ENCODE measurements around the gene MKI67.
"Not testable (repeated sequence)": the region's sequence is repeated elsewhere in the genome, so short reads cannot be mapped to it uniquely, and the experiment has no call there.

Gene MKI67

DNA sequence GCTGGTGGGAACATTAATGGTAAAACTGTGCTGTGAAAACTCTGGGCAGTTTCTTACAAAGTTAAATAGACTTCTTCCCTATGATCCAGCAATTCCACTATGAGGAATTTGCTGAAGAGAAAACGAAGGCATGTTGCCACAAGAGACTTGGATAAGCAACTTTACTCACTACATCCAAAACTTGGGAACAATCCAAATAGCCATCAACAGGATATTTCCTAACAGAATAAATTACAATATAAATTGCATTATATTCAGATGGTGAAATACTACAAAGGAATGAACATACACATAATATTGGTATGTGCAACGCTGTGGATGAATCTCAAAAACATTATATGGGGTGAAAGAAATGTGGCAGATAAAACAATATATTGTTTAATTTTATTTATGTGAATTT is 21.4 kb upstream of the MKI67 start:
- no peak for DNase-seq (ENCODE audit: low read depth)

DNA sequence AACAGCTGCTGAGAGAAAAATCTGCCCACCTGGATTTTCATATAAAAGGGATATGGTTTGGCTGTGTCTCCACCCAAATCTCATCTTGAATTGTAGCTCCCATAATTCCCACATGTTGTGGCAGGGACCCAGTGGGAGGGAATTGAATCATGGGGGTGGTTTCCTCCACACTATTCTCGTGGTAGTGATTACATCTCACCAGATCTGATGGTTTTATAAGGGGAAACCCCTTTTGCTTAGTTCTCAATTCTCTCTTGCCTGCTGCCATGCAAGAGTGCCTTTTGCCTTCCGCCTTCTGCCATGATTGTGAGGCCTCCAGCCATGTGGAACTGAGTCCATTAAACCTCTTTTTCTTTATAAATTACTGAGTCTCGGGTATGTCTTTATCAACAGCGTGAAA is 20.8 kb upstream of the MKI67 start:
- no peak for DNase-seq (ENCODE audit: low read depth)

GRCh38 chr10:128144547-128144946 is 18.3 kb upstream of the MKI67 start:
- no peak for DNase-seq (ENCODE audit: low read depth)

DNA sequence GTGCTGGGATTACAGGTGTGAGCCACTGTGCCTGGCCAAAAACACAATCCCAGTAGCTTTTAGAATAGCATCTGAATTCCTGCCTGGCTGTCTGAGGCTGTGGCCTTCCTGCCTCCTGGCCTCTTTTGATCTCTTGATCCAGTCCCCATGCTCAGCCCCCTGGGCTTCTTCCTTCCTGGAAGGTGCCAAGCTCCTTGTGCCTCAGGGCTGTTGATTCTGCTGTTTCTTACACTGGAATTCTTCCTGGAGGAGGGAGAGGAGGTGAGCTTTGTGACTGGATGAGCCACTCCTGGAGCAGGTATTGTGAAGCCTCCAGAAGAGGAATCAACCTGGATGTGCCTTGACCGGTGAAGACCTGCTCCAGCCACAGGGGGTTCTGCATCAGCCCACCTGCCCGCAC is 17.3 kb upstream of the MKI67 start:
- DNase-seq (ENCODE audit: low read depth) = no peak

DNA sequence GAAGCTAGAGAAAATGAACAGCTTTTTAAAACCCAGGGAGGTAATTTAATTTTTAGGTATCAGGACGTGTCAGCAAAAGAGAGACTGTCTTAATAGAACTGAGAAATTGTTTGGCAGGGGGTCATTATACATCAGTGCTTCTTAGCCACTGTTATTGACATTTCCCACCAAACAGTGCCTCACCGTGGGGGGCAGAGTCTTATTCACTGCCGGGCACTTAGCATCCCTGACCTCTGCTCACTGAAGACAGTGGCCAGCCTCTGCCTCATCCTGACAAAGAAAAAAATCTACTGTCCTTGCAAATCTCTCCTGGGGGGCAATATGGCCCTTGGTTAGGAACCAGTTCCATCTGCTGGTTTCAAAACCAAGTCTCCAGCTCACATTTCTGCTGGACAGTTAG is 14.2 kb upstream of the MKI67 start:
- no peak for DNase-seq (ENCODE audit: low read depth)

GRCh38 chr10:128138429-128138828 is 12.2 kb upstream of the MKI67 start:
- DNase-seq (ENCODE audit: low read depth) = not testable (repeated sequence)

- no peak for DNase-seq (ENCODE audit: low read depth)
These were observed 11.7 kb upstream of the MKI67 start for GRCh38 chr10:128137877-128138276.

- DNase-seq (ENCODE audit: low read depth) = no peak
These were observed 3.8 kb upstream of the MKI67 start for GRCh38 chr10:128130051-128130450.

DNA sequence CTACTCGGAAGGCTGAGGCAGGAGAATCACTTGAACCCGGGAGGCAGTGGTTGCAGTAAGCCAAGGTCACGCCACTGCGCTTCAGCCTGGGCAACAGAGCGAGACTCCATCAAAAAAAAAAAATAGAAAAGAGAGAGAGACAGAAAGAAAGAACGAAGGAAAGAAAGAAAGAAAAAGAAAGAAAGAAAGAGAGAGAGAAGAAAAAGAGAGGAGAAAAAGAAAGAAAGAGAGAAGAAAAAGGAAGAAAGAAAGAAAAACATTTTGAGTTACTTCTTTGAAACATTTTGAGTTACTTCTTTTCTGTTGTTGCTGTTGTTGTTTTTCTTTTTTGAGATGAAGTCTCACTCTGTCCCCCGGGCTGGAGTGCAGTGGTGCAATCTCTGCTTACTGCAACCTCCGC is 2.4 kb upstream of the MKI67 start:
- DNase-seq (ENCODE audit: low read depth) = no peak

DNA sequence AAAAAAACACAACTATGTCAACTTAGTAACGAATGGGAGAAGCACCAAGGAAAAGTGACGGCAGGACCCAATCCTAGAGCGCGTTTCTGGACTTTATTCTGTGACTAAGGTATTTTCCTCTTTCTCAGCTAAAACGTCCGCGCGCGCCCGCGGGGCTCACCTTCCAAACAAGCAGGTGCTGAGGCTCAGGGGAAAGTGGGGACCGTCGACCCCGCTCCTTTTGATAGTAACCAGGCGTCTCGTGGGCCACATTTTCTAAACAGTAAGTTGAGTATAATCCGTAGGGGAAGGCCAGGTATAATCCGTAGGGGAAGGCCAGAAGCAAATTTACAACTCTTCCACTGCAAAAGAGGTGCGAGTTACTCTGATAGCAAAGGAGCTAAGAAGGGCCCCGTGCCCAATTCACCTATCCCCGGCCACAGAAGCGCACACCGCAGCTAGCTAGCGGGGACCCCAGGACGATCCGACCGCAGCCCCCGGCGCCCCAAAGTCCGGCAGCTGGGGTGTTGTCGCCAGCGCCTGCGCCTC is 743 bp downstream of the MKI67 start:
- no peak for DNase-seq (ENCODE audit: low read depth)

- DNase-seq (ENCODE audit: low read depth) = no peak
These were observed 1.3 kb downstream of the MKI67 start for GRCh38 chr10:128124813-128125403.

GRCh38 chr10:128123846-128124245 is 2.4 kb downstream of the MKI67 start:
- no peak for DNase-seq (ENCODE audit: low read depth)

DNA sequence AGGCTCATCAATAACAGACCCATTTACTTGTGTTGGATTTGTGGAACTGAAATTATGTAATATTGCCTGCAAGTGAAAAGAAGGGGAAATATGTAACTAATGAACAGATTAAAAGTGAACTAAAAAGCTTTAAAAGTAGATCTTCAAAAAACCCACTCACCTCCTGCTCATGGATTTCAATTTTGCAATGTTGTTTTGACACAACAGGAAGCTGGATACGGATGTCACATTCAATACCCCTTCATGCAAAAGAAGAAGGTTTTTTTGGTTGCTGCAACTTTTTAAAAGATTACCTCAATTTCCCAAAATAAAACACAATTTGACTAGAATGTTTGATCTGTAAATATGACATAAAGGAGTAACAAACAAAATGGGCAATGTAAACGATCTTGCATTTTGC is 3.3 kb downstream of the MKI67 start:
- no peak for DNase-seq (ENCODE audit: low read depth)

DNA sequence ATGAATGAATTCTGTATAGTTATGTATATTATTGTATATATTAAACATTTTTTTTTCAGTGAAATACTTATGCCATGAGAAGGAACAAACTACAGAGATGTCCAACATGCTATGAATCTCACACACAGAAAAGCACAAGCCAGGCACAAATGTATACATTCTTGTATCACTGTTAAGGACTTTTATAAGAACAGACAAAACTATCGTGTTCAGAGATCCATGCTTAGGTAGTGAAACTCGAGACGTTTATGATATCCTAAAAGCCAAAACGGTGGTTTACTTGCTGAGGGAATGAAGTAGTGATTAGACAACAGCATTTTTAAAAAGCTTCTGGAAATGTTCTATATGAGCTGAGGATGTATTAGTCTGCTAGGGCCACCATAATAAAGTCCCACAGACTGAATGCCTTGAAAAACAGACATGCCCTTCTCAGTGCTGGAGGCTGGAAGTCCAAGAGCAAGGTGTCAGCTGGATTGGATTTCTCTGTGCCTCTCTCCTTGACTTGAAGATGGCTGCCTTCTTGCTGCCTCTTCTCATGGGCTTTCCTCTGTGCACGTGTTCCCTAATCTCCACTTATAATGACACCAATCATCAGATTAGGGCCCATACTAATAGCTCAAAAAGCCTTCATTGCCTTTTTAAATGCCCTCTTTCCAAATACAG is 4.3 kb downstream of the MKI67 start:
- DNase-seq (ENCODE audit: low read depth) = no peak

GRCh38 chr10:128116851-128117615 is 9.2 kb downstream of the MKI67 start:
- no peak for DNase-seq (ENCODE audit: low read depth)

DNA sequence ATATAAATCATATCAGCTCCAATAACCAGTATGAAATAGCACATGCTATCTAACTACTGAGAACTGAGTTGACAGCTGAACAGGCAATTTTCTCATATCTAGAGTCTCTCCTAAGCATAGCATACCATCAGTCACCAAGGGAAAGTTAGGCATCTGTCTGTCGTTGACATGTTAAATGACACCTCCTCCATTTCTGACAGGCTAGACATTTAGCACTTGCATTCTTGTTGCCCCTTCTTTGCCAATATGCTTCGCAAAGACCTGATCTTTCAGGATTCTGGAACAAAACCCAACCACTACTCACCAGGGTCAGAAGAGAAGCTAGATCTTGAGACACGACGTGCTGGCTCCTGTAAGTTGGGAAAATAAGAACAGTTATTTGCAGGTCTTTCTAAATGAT is 10.0 kb downstream of the MKI67 start:
- DNase-seq (ENCODE audit: low read depth) = no peak

DNA sequence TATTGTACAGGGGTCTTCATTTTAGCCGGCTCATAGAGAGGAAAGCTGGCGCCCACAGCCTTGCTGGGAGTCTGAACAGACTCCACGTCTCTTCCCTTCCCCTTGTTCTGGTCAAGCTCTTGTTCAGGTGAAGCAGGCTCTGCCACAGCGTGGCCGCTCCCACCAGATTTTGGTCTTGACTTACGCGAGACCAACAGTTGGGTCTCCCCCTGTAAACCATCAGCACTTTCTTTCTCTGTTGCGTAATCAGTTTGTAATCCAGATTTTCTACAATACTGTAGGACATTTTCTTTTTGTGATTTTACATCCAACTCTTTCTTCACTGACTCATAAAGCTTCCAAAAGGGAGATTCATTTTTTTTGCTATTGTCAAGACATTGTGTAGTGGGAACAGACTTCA is 10.9 kb downstream of the MKI67 start:
- DNase-seq (ENCODE audit: low read depth) = no peak

- DNase-seq (ENCODE audit: low read depth) = no peak
These were observed 11.3 kb downstream of the MKI67 start for GRCh38 chr10:128114901-128115300.

GRCh38 chr10:128113026-128113425 is 13.2 kb downstream of the MKI67 start:
- DNase-seq (ENCODE audit: low read depth) = no peak

DNA sequence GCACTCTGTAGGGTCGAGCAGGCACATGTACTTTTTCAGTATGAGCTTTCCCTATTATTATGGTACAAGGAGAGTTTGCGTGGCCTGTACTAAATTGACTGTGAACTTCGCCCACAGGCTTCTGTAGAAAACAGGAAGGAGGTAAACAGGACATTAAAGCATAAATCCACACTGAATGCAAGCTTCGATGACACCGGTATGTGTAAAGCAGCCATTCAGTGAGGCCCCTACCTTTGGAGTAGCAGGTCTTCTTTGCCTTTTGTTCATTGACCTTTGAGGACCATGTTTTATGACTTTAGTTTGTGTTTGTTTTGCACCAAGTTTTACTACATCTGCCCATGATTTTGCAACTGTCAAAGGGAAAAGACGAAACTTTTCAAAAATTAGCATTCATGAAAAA is 14.5 kb downstream of the MKI67 start:
- DNase-seq (ENCODE audit: low read depth) = no peak

GRCh38 chr10:128110339-128110738 is 15.9 kb downstream of the MKI67 start:
- DNase-seq (ENCODE audit: low read depth) = no peak

GRCh38 chr10:128109707-128110106 is 16.5 kb downstream of the MKI67 start:
- no peak for DNase-seq (ENCODE audit: low read depth)

DNA sequence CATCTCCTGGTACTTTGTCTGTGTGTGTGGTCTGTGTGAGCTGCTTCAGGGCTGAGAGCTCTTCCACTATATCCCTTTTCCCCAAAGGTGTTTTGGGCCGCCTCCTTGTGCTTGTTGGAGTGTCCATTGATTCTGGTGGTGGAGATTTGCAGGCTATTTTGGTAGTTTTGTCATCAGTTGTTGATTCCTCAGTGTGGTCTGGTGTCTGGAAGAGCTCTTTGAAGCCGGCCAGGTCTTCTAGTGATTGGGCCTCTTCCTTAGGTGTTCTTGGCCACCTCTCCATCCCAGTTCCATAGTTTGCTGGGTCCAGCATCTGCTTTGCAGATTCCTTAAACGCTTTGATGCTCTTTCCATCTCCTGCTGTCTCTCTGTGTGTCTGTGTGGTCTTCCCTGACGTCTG is 20.8 kb downstream of the MKI67 start:
- DNase-seq (ENCODE audit: low read depth) = no peak

All from CMK (cell line).